ENCODE data around the gene HTRA3.
A peak's percentile ranks its signal among the peaks of the same experiment; 100 is the strongest.

Gene HTRA3

GRCh38 chr4:8265171-8265929, 4.2 kb upstream of the HTRA3 start:
- Mint-ChIP-seq H3K36me3 (ENCODE audit: low read depth) (no peaks in the 10 kb centered on the region), H3K27me3 (ENCODE audit: low read depth) (peaks cover 18% of the 10 kb centered on the region), H3K27ac (no peak overlapping the region), H3K4me1 (peaks cover 34% of the 10 kb centered on the region), H3K4me3 (no peak overlapping the region), H3K9me3 (no peaks in the 10 kb centered on the region)
- TF ChIP-seq CTCF (IDR thresholded peaks at IDR 0.05; ENCODE audit: unreplicated experiment in 3 of 3), result no peak

GRCh38 chr4:8266088-8266487, 3.5 kb upstream of the HTRA3 start:
- no peaks in the 10 kb centered on the region for H3K36me3 Mint-ChIP-seq (ENCODE audit: low read depth)
- H3K4me1 Mint-ChIP-seq, result peaks cover 35% of the 10 kb centered on the region
- no peak overlapping the region for H3K4me3 Mint-ChIP-seq
- H3K27me3 Mint-ChIP-seq (ENCODE audit: low read depth), result peaks cover 22% of the 10 kb centered on the region
- TF ChIP-seq CTCF (IDR thresholded peaks at IDR 0.05; ENCODE audit: unreplicated experiment in 3 of 3), result no peak
- no peaks in the 10 kb centered on the region for H3K9me3 Mint-ChIP-seq
- no peak overlapping the region for H3K27ac Mint-ChIP-seq

- Mint-ChIP-seq H3K27ac (peak overlapping the region; percentile 43 to 58 (median 53)), H3K36me3 (ENCODE audit: low read depth) (no peaks in the 10 kb centered on the region), H3K9me3 (no peaks in the 10 kb centered on the region), H3K4me1 (peaks cover 35% of the 10 kb centered on the region), H3K4me3 (peak overlapping the region in 2 of 3 experiments; percentile 35 to 54), H3K27me3 (ENCODE audit: low read depth) (peaks cover 22% of the 10 kb centered on the region)
- no peak for TF ChIP-seq CTCF (IDR thresholded peaks at IDR 0.05; ENCODE audit: unreplicated experiment in 3 of 3)
These were observed 3.0 kb upstream of the HTRA3 start for GRCh38 chr4:8266508-8266907.

GRCh38 chr4:8267077-8267476, 2.5 kb upstream of the HTRA3 start:
- peak overlapping the region in 2 of 3 experiments; percentile 35 to 54 for H3K4me3 Mint-ChIP-seq
- H3K27me3 Mint-ChIP-seq (ENCODE audit: low read depth), result peaks cover 22% of the 10 kb centered on the region
- no peaks in the 10 kb centered on the region for H3K9me3 Mint-ChIP-seq
- no peaks in the 10 kb centered on the region for H3K36me3 Mint-ChIP-seq (ENCODE audit: low read depth)
- peaks cover 37% of the 10 kb centered on the region for H3K4me1 Mint-ChIP-seq
- peak overlapping the region; percentile 43 to 58 (median 53) for H3K27ac Mint-ChIP-seq
- peak; percentile 45 to 54 (median 48) for TF ChIP-seq CTCF (IDR thresholded peaks at IDR 0.05; ENCODE audit: unreplicated experiment in 3 of 3)

- Mint-ChIP-seq H3K4me3 (no peak overlapping the region), H3K27ac (no peak overlapping the region), H3K4me1 (peaks cover 43% of the 10 kb centered on the region), H3K9me3 (no peaks in the 10 kb centered on the region), H3K27me3 (ENCODE audit: low read depth) (peaks cover 22% of the 10 kb centered on the region), H3K36me3 (ENCODE audit: low read depth) (no peaks in the 10 kb centered on the region)
- no peak for TF ChIP-seq CTCF (IDR thresholded peaks at IDR 0.05; ENCODE audit: unreplicated experiment in 3 of 3)
These were observed 1.3 kb upstream of the HTRA3 start for GRCh38 chr4:8268211-8268610.

Data from nephron (organoid).